VCaP (cell line): Measurements from ENCODE around the gene CAP2.
A peak's percentile ranks its signal among the peaks of the same experiment; 100 is the strongest.

Experiments used
- H3K27ac ChIP-seq: fragments of 450-650 bp; 2 replicates; pipeline ENCODE4 v1.5.1; 2017
- CTCF ChIP-seq: fragments of 450-650 bp; conservative IDR thresholded peaks from 2 replicates; pipeline ENCODE4 v1.5.1; 2017; ENCODE audit warnings: mild to moderate bottlenecking, moderate library complexity

CAP2 gene

GRCh38 chr6:17493286-17493685, 99.9 kb downstream of the CAP2 start:
- H3K27ac ChIP-seq, result peak overlapping the region; percentile 73
- no peak for TF ChIP-seq CTCF

- H3K27ac ChIP-seq, result no peak overlapping the region
- no peak for TF ChIP-seq CTCF
Measured at GRCh38 chr6:17494177-17494576, 100.8 kb downstream of the CAP2 start.

GRCh38 chr6:17494919-17495318, 101.5 kb downstream of the CAP2 start:
- no peak for TF ChIP-seq CTCF
- no peak overlapping the region for H3K27ac ChIP-seq

- TF ChIP-seq CTCF, result no peak
Measured at GRCh38 chr6:17497535-17498095, 104.2 kb downstream of the CAP2 start.

GRCh38 chr6:17501442-17501841, 108.0 kb downstream of the CAP2 start:
- H3K27ac ChIP-seq, result no peak overlapping the region
- no peak for TF ChIP-seq CTCF

More at GRCh38 chr6:17497535-17498095, 104.2 kb downstream of the CAP2 start:
- H3K27ac ChIP-seq, result no peak overlapping the region

- TF ChIP-seq CTCF, result no peak
- peak overlapping the region; percentile 38; the same call in 1 of the 2 replicates for H3K27ac ChIP-seq
Measured at GRCh38 chr6:17501982-17502704, 108.7 kb downstream of the CAP2 start.

- no peak for TF ChIP-seq CTCF
- peak overlapping the region; percentile 38 for H3K27ac ChIP-seq
Measured at GRCh38 chr6:17503051-17503450, 109.7 kb downstream of the CAP2 start.
